ENCODE data around the gene CDH13.

Gene CDH13

GRCh38 chr16:82857693-82858365, 231.1 kb downstream of the CDH13 start:
- ATAC-seq, result no peak

GRCh38 chr16:82859662-82860061, 232.9 kb downstream of the CDH13 start:
- no peak for ATAC-seq
- TF ChIP-seq PATZ1 (CRISPR knock-in tag; IDR thresholded peaks at IDR 0.05; ENCODE audit: borderline replicate concordance), result no peak
- no peak for TF ChIP-seq ISL1 (CRISPR knock-in tag; IDR thresholded peaks at IDR 0.05)
- no peak for TF ChIP-seq CSRNP3 (CRISPR knock-in tag; IDR thresholded peaks at IDR 0.05)
- TF ChIP-seq CSDC2 (CRISPR knock-in tag; IDR thresholded peaks at IDR 0.05), result no peak
- no peak for TF ChIP-seq BACH2 (CRISPR knock-in tag; IDR thresholded peaks at IDR 0.05; ENCODE audit: borderline replicate concordance)
- TF ChIP-seq ZFP3 (CRISPR knock-in tag; IDR thresholded peaks at IDR 0.05), result no peak
- no peak for TF ChIP-seq ARNTL (CRISPR knock-in tag; IDR thresholded peaks at IDR 0.05; ENCODE audit: borderline replicate concordance, low read depth)
- TF ChIP-seq ZNF70 (CRISPR knock-in tag; IDR thresholded peaks at IDR 0.05), result no peak
- no peak for TF ChIP-seq OSR1 (CRISPR knock-in tag; IDR thresholded peaks at IDR 0.05)
- TF ChIP-seq ESRRG (CRISPR knock-in tag; IDR thresholded peaks at IDR 0.05), result no peak
- no peak for TF ChIP-seq TOX (CRISPR knock-in tag; IDR thresholded peaks at IDR 0.05; ENCODE audit: borderline replicate concordance)
- TF ChIP-seq ZC3H10 (CRISPR knock-in tag; IDR thresholded peaks at IDR 0.05), result no peak
- no peak for TF ChIP-seq TCF4 (CRISPR knock-in tag; IDR thresholded peaks at IDR 0.05; ENCODE audit: borderline replicate concordance)
- TF ChIP-seq SNAI2 (CRISPR knock-in tag; IDR thresholded peaks at IDR 0.05), result no peak
- TF ChIP-seq PPARA (CRISPR knock-in tag; IDR thresholded peaks at IDR 0.05; ENCODE audit: borderline replicate concordance), result no peak
- TF ChIP-seq CREB5 (CRISPR knock-in tag; IDR thresholded peaks at IDR 0.05; ENCODE audit: low read depth), result no peak
- no peak for TF ChIP-seq ZNF8 (CRISPR knock-in tag; IDR thresholded peaks at IDR 0.05)

More at GRCh38 chr16:82857693-82858365, 231.1 kb downstream of the CDH13 start:
- TF ChIP-seq ISL1 (CRISPR knock-in tag; IDR thresholded peaks at IDR 0.05) (no peak), POU6F1 (CRISPR knock-in tag; IDR thresholded peaks at IDR 0.05; ENCODE audit: borderline replicate concordance, low read depth) (no peak), PPARA (CRISPR knock-in tag; IDR thresholded peaks at IDR 0.05; ENCODE audit: borderline replicate concordance) (no peak), OSR1 (CRISPR knock-in tag; IDR thresholded peaks at IDR 0.05) (no peak), GLIS3 (CRISPR knock-in tag; IDR thresholded peaks at IDR 0.05) (no peak), CREB5 (CRISPR knock-in tag; IDR thresholded peaks at IDR 0.05; ENCODE audit: low read depth) (no peak), ZNF8 (CRISPR knock-in tag; IDR thresholded peaks at IDR 0.05) (no peak), ZFP30 (CRISPR knock-in tag; IDR thresholded peaks at IDR 0.05) (no peak), CSRNP3 (CRISPR knock-in tag; IDR thresholded peaks at IDR 0.05) (no peak), BACH2 (CRISPR knock-in tag; IDR thresholded peaks at IDR 0.05; ENCODE audit: borderline replicate concordance) (no peak), TCF4 (CRISPR knock-in tag; IDR thresholded peaks at IDR 0.05; ENCODE audit: borderline replicate concordance) (no peak), PATZ1 (CRISPR knock-in tag; IDR thresholded peaks at IDR 0.05; ENCODE audit: borderline replicate concordance) (no peak), ESRRG (CRISPR knock-in tag; IDR thresholded peaks at IDR 0.05) (no peak), SNAI2 (CRISPR knock-in tag; IDR thresholded peaks at IDR 0.05) (no peak)

All from SK-N-SH treated with all-trans-retinoic acid at 6 μM for 48 hours (cell line).